HG03469 (cell line): ENCODE data around the gene MED13L.

Experiments used
- ATAC-seq: cut with Tn5 transposase; IDR thresholded peaks from one replicate; pipeline ENCODE4 v1.9.1; 2021; ENCODE audit warnings: mild to moderate bottlenecking, moderate library complexity, moderate number of reproducible peaks; ENCODE audit not compliant: unreplicated experiment

MED13L gene

GRCh38 chr12:116159593-116160200, 117.8 kb downstream of the MED13L start:
- no peak for ATAC-seq

- ATAC-seq = no peak
Observed at GRCh38 chr12:116159175-116159574, 118.3 kb downstream of the MED13L start.

GRCh38 chr12:116157845-116158267, 119.6 kb downstream of the MED13L start:
- no peak for ATAC-seq

GRCh38 chr12:116156614-116157013, 120.9 kb downstream of the MED13L start:
- ATAC-seq = no peak

- ATAC-seq = no peak
Observed at GRCh38 chr12:116155383-116155782, 122.1 kb downstream of the MED13L start.

GRCh38 chr12:116153983-116154382, 123.5 kb downstream of the MED13L start:
- no peak for ATAC-seq

- ATAC-seq = no peak
Observed at GRCh38 chr12:116153113-116153512, 124.4 kb downstream of the MED13L start.

- ATAC-seq = no peak
Observed at GRCh38 chr12:116152268-116152667, 125.2 kb downstream of the MED13L start.

GRCh38 chr12:116150452-116150851, 127.0 kb downstream of the MED13L start:
- no peak for ATAC-seq

GRCh38 chr12:116150001-116150400, 127.5 kb downstream of the MED13L start:
- no peak for ATAC-seq

- ATAC-seq = no peak
Observed at GRCh38 chr12:116148844-116149243, 128.6 kb downstream of the MED13L start.

- no peak for ATAC-seq
Observed at GRCh38 chr12:116146386-116146785, 131.1 kb downstream of the MED13L start.

GRCh38 chr12:116145451-116145850, 132.0 kb downstream of the MED13L start:
- no peak for ATAC-seq

- ATAC-seq = no peak
Observed at GRCh38 chr12:116144384-116144783, 133.1 kb downstream of the MED13L start.

- ATAC-seq = no peak
Observed at GRCh38 chr12:116143909-116144308, 133.6 kb downstream of the MED13L start.

- no peak for ATAC-seq
Observed at GRCh38 chr12:116142936-116143898, 134.3 kb downstream of the MED13L start.

GRCh38 chr12:116141833-116142162, 135.7 kb downstream of the MED13L start:
- no peak for ATAC-seq

GRCh38 chr12:116141110-116141832, 136.2 kb downstream of the MED13L start:
- ATAC-seq = no peak

- no peak for ATAC-seq
Observed at GRCh38 chr12:116140529-116140928, 137.0 kb downstream of the MED13L start.

- ATAC-seq = no peak
Observed at GRCh38 chr12:116138781-116139180, 138.7 kb downstream of the MED13L start.

- ATAC-seq = no peak
Observed at GRCh38 chr12:116138364-116138763, 139.1 kb downstream of the MED13L start.

GRCh38 chr12:116137318-116137717, 140.2 kb downstream of the MED13L start:
- no peak for ATAC-seq
